OCI-LY3 (cell line): ENCODE measurements around the gene ARPC2.

Source experiments
- H2AFZ ChIP-seq: fragments of 200-600, 300-600 bp; shearing (Covaris generic); 2 replicates; pipeline ENCODE4 v1.6.0; 2014; ENCODE audit warnings: antibody characterized with exemption, low read depth, low read length
- H3K27ac ChIP-seq: fragments of 200-600, 300-600 bp; sonication (generic); 2 replicates; pipeline ENCODE4 v1.5.1; 2014; ENCODE audit warnings: mild to moderate bottlenecking, low read length, moderate library complexity, mixed read lengths
- H3K27me3 ChIP-seq: fragments of 200-600, 300-600 bp; sonication (generic); 2 replicates; pipeline ENCODE4 v1.6.1; 2014; ENCODE audit warnings: low read depth, low read length, mixed read lengths
- H3K36me3 ChIP-seq: fragments of 200-600, 300-600 bp; sonication (generic); replicated peaks from 2 replicates; pipeline ENCODE3; 2014; ENCODE audit warnings: low read depth, low read length, mixed read lengths
- H3K4me1 ChIP-seq: fragments of 300-600, 200-600 bp; sonication (generic); 2 replicates; pipeline ENCODE4 v1.6.1; 2014; ENCODE audit warnings: low read length, mixed read lengths
- H3K4me2 ChIP-seq: fragments of 200-600, 300-600 bp; sonication (generic); 2 replicates; pipeline ENCODE4 v1.6.1; 2014; ENCODE audit warnings: low read length, mixed read lengths
- H3K4me3 ChIP-seq: fragments of 300-600, 200-600 bp; sonication (generic); 2 replicates; pipeline ENCODE4 v1.5.1; 2014; ENCODE audit warnings: antibody characterized with exemption, mild to moderate bottlenecking, low read length, moderate library complexity
- H3K79me2 ChIP-seq: fragments of 300-600, 200-600 bp; shearing (Covaris generic); 2 replicates; pipeline ENCODE4 v1.6.1; 2014; ENCODE audit warnings: mild to moderate bottlenecking, low read length, mixed read lengths
- H3K9ac ChIP-seq: fragments of 300-600, 200-600 bp; shearing (Covaris generic); 2 replicates; pipeline ENCODE4 v1.6.0; 2014; ENCODE audit warnings: mild to moderate bottlenecking, low read length, moderate library complexity
- H3K9me3 ChIP-seq: fragments of 200-600, 300-600 bp; shearing (Covaris generic); 2 replicates; pipeline ENCODE4 v1.6.1; 2014; ENCODE audit warnings: low read length, mixed read lengths; ENCODE audit not compliant: insufficient read depth
- H4K20me1 ChIP-seq: fragments of 200-600, 300-600 bp; sonication (generic); 2 replicates; pipeline ENCODE4 v1.6.1; 2016; ENCODE audit warnings: low read length, mixed read lengths; ENCODE audit not compliant: insufficient read depth
- EZH2phosphoT487 ChIP-seq: fragments of 200-600 bp; shearing (Covaris generic); IDR thresholded peaks from 2 replicates; pipeline ENCODE4 v1.6.1; 2018; ENCODE audit warnings: antibody characterized with exemption, mixed run types, low read depth
- TF ChIP-seq, protein P1 (sequence below): fragments of 200-600, 300-600 bp; sonication (generic); IDR thresholded peaks from 2 replicates; pipeline ENCODE4 v1.5.1; 2014; ENCODE audit warnings: antibody characterized with exemption, low read length, low read depth

The ARPC2 gene

DNA sequence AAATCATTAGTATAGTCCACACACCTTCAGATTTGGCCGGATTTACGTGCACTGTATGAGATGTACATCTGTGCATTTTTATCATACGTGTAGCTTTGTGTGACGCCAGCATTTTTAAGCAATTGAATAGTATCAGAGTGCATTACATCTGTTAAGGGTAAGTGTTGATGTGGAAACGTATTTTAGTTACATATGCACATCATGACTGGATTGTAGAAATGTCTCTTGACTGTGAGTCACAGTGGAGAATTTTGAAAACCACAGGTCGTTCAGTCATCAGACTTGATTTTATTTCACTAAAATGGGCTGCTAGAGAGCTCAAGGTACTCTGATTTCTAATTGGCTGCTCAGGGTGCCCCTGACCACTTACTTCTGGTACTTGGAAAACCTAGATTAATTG lies 38.5 kb downstream of the ARPC2 start:
- Histone ChIP-seq H2AFZ (no peak overlapping the region), H3K79me2 (no peaks in the 10 kb centered on the region), H3K4me3 (no peak overlapping the region), H3K27me3 (no peaks in the 10 kb centered on the region), H3K4me1 (peaks cover 39% of the 10 kb centered on the region), H3K9ac (no peak overlapping the region), H3K9me3 (no peaks in the 10 kb centered on the region), H3K4me2 (no peak overlapping the region), H4K20me1 (peaks cover 21% of the 10 kb centered on the region), H3K36me3 (peaks cover 36% of the 10 kb centered on the region), H3K27ac (peak overlapping the region; percentile 24)
- TF ChIP-seq, protein P1, sequence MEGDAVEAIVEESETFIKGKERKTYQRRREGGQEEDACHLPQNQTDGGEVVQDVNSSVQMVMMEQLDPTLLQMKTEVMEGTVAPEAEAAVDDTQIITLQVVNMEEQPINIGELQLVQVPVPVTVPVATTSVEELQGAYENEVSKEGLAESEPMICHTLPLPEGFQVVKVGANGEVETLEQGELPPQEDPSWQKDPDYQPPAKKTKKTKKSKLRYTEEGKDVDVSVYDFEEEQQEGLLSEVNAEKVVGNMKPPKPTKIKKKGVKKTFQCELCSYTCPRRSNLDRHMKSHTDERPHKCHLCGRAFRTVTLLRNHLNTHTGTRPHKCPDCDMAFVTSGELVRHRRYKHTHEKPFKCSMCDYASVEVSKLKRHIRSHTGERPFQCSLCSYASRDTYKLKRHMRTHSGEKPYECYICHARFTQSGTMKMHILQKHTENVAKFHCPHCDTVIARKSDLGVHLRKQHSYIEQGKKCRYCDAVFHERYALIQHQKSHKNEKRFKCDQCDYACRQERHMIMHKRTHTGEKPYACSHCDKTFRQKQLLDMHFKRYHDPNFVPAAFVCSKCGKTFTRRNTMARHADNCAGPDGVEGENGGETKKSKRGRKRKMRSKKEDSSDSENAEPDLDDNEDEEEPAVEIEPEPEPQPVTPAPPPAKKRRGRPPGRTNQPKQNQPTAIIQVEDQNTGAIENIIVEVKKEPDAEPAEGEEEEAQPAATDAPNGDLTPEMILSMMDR, result no peak

DNA sequence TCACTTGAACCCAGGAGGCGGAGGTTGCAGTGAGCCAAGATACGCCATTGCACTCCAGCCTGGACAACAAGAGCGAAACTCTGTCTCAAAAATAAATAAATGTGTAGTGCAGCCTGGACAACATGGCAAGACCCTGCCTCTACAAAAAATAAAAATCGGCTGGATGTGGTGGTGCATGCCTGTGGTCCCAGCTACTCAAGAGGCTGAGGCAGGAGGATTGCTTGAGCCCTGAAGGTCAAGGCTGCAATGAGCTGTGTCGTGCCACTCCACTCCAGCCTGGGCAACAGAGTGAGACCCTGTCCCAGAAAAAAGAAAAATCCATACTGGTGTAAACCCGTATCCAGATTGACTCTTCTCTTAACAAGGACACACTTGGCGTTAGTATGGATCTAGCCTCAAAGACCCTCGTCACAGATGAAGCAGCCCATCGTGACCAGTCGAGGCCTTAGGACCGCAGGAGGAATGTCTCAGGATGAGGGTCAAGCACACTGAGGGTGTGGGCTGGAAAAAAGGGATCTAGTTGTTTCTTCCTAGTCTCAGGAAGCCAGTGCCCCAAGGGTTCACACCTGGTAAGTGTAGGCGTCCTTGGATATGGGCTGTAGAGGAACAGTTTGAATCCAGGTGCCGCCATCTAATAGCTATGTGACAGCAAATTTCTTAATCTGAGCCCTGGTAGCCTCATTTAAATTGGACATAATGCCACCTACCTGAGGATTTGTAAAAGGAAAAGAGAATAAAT lies 39.8 kb downstream of the ARPC2 start:
- Histone ChIP-seq H2AFZ (no peak overlapping the region), H4K20me1 (peaks cover 21% of the 10 kb centered on the region), H3K27ac (peak overlapping the region; percentile 91), H3K4me3 (no peak overlapping the region), H3K4me2 (peak overlapping the region; percentile 37), H3K9me3 (no peaks in the 10 kb centered on the region), H3K36me3 (peaks cover 36% of the 10 kb centered on the region), H3K4me1 (peaks cover 53% of the 10 kb centered on the region), H3K9ac (no peak overlapping the region), H3K79me2 (no peaks in the 10 kb centered on the region), H3K27me3 (no peaks in the 10 kb centered on the region)
- TF ChIP-seq EZH2phosphoT487, result no peak
- TF ChIP-seq, protein P1, result no peak

DNA sequence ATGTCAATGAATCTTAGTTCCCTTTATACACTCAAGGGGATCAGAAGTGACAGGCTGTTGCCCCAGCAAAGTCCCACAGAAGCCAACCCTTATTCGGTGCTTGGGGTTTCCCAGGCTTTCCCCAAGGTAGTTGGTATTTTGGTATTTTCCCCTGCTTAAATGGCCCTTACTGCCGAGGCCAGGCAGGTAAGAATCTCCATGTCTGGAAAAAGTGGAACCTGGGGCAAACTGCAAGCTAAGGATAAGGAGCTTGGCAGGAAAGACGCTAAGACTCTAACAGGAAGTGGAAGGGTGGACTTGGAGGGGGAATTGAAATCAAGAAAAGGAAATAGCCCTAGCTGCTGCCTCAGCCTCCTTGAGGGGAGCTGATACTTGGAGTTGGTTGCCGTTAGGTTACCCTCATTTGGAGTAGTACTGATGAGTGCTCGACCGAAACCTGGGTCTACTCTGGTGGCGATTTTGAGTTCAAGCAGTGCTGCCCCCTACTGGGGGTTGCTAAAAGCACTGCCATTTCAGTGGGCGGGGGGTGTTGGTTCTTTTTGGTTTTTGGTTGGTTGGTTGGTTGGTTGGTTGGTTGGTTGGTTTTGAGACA lies 40.5 kb downstream of the ARPC2 start:
- TF ChIP-seq, protein P1, result peak; percentile 64
- no peak for TF ChIP-seq EZH2phosphoT487
- Histone ChIP-seq H3K9ac (peak overlapping the region; percentile 13; the same call in 1 of the 2 replicates), H3K9me3 (no peaks in the 10 kb centered on the region), H3K27me3 (no peaks in the 10 kb centered on the region), H3K27ac (peak overlapping the region; percentile 91), H3K4me1 (peaks cover 54% of the 10 kb centered on the region), H2AFZ (no peak overlapping the region), H3K36me3 (peaks cover 31% of the 10 kb centered on the region), H3K4me3 (peak overlapping the region; percentile 6; the same call in 1 of the 2 replicates), H4K20me1 (peaks cover 19% of the 10 kb centered on the region), H3K79me2 (no peaks in the 10 kb centered on the region), H3K4me2 (peak overlapping the region; percentile 37)

DNA sequence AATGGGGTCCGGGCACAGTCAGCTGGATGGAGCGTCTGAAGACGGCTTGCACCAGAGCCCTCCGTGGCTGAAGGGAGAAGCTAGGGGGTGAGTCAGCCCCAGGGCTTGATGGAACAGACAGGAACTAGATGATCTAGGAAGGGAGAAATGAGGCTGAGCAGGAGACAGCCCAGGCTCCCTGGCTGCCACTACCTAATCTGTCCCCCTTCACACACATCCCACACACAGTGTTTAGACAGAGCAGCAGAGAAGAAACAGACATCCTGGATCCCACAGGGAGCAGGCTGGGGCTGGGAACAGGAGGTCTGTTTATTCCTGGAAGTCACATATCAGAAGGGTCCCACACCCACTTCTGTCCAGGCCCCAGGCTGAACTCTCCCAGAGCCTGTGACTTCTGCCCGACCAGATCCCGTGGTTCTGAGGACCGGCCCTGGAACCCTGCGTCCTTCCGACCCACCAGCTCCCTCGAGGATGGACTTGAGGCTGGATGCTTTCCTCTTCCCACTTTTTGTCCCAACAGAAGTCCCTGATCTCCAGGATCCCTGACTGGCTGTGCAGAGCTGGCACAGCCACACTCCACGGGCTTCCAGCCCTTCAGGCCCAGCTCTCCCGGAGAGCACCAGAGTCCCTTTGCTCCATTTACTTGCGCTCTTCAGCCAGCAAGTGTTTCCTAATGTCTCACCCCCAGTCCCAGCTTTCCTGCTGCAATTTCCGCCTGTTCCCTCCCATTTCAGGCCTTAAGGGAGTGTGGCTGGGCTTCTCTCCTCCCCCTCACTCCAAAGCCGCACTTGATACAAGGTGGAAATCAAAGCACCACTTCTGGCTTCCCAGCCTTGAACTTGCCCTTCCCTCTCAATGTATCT lies 42.3 kb downstream of the ARPC2 start:
- Histone ChIP-seq H3K27ac (no peak overlapping the region), H3K4me3 (no peak overlapping the region), H3K9ac (no peak overlapping the region), H3K9me3 (no peaks in the 10 kb centered on the region), H3K27me3 (no peaks in the 10 kb centered on the region), H3K36me3 (peaks cover 16% of the 10 kb centered on the region), H3K79me2 (no peaks in the 10 kb centered on the region), H4K20me1 (peaks cover 13% of the 10 kb centered on the region; the same call in 1 of the 2 replicates), H3K4me1 (peaks cover 53% of the 10 kb centered on the region), H2AFZ (no peak overlapping the region), H3K4me2 (no peak overlapping the region)
- no peak for TF ChIP-seq EZH2phosphoT487
- TF ChIP-seq, protein P1, result no peak
